Mammary epithelial cell (primary cell): Measurements from ENCODE around the gene TMEM132A.

Source experiments
- CTCF ChIP-seq, 2 donors: IDR thresholded peaks in 1 of 2; conservative IDR thresholded peaks in 1 of 2; 2 replicates each; pipeline ENCODE4 v1.5.1; 2011 to 2012; ENCODE audit warnings: inconsistent platforms in 2 of 2, low read length in 2 of 2, mild to moderate bottlenecking in 2 of 2, control low read depth in 1 of 2, low read depth in 1 of 2; ENCODE audit not compliant: insufficient read depth in 1 of 2; ENCODE audit errors: extremely low read depth in 1 of 2
- EZH2 ChIP-seq: IDR thresholded peaks from 2 replicates; pipeline ENCODE4 v1.6.1; 2012; ENCODE audit warnings: low read length, inconsistent platforms, borderline replicate concordance

- no peak for TF ChIP-seq CTCF (conservative IDR thresholded peaks at IDR 0.05 in 1 of 2, IDR thresholded peaks at IDR 0.05 in 1 of 2; ENCODE audit: extremely low read depth in 1 of 2, insufficient read depth in 1 of 2, low read depth in 1 of 2, low read length in 2 of 2)
- no peak for TF ChIP-seq EZH2
Measured at GRCh38 chr11:60945295-60945667, 21.0 kb downstream of the TMEM132A start.
